A204.1 (cell line): Measurements from ENCODE around the gene VTI1B.
"Not testable (repeated sequence)": the region's sequence is repeated elsewhere in the genome, so short reads cannot be mapped to it uniquely, and the experiment has no call there.

Source experiments
- FAIRE-seq: peaks from 2 replicates; lab custom pipeline; 2012; peaks lifted over from hg19 to GRCh38; lab: Jason Lieb, UNC

The VTI1B gene

GRCh38 chr14:67674480-67675218, at the start of gene VTI1B:
TSS of gene VTI1B (minus strand) at chr14:67674632. CDS start at chr14:67674489, 143 bp downstream.
- FAIRE-seq = no peak

DNA sequence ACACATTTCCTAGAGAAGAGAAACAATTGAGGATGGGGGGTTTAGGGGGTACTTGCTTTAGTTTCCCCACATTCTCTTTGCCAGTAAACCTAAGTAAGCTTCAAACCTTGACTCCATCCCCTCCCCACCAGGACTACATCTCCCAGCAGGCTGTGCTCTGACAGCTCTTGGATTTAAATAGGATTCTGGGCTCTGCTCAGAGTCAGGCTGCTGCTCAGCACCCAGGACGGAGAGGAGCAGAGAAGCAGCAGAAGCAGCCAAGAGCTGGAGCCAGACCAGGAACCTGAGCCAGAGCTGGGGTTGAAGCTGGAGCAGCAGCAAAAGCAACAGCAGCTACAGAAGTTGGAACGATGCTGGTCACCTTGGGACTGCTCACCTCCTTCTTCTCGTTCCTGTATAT, 47.9 kb upstream of the VTI1B start:
- no peak for FAIRE-seq

- FAIRE-seq = no peak
Observed at GRCh38 chr14:67721875-67722274, 47.4 kb upstream of the VTI1B start.

DNA sequence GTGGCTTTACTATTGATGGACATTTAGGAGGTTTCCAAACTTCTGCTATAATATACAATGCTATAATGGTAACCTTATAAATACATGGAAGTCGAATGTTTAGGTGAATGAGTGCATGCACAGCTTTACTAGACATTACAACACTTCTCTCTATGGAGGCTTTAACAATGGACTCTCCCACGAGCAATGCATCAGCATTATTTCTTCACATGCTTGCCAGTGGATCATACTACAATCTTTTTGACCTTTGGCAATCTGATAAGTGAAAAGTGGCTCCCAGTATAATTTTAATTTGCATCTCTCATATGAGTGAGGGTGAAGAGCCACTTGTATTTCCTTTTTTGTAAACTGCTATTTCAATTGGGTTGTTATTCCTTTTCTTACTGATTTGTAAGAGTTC, 45.4 kb upstream of the VTI1B start:
- FAIRE-seq = no peak

DNA sequence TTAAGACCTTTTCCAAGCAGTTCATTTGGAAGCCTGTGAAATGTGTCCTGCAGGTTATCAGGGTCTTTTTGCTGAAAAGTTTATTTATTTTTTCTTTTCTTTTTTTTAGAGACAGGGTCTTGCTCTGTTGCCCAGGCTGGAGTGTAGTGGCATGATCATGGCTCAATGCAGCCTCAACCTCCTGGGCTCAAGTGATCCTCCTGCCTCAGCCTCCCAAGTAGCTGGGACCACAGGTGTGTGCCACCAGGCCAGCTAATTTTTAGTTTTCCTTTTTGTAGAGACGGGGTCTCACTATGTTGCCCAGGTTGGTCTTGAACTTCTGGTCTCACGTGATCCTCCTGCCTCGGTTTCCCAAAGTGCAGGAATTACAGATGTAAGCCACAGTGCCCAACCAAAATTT, 45.0 kb upstream of the VTI1B start:
- FAIRE-seq = not testable (repeated sequence)

- FAIRE-seq = no peak
Observed at GRCh38 chr14:67718265-67718664, 43.8 kb upstream of the VTI1B start.

GRCh38 chr14:67717048-67717447, 42.6 kb upstream of the VTI1B start:
- no peak for FAIRE-seq

DNA sequence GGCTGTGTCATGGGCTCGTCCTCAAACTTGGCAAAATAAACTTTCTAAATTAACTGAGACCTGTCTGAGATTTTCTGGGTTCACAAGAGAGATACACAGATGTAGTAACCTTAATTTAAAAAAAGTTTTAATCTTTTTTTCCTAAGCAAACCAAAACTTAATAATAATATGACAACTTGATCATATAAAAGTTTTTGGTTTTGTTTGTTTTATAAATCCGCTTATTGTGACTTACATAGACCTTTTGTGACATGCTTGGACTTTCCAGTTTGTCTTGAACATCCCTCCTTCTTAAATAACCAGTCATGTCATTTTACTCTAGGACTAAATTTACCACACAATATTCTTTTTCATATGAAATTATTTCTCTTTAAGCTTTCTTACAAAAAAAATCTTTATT, 35.8 kb upstream of the VTI1B start:
- no peak for FAIRE-seq

DNA sequence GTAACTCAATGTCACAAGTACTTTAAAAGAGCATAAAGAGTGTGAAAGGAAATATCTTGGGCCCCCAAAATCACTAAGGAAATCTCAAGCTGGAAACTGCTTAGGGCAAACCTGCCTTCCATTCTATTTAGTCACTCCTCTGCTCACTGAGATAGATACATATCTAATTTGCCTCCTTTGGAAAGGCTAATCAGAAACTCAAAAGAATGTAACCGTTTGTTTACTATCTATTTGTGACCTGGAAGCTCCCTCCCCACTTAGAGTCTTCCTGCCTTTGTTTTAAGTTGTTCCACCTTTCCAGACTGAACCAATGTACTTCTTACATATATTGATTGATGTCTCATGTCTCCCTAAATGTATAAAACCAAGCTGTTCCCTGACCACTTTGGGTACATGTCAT, 35.4 kb upstream of the VTI1B start:
- not testable (repeated sequence) for FAIRE-seq

DNA sequence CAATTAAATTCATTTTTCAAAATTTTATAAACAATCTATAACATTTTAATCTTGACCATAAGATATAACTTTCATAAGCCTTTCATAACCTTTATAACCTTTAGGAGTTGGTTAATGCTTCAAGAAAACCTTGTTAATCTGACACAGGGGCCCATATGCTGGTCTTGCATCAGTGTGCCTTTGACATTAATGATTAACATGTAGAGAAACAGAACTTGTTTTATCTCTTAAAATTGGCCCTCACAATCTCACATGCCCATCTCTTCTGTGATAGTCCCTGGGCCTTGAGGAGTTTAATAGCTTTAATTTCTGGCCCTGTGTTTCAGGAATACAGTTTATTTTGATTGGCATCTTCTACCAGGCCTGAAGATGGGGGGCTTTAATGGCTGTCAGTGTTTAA, 34.9 kb upstream of the VTI1B start:
- not testable (repeated sequence) for FAIRE-seq

DNA sequence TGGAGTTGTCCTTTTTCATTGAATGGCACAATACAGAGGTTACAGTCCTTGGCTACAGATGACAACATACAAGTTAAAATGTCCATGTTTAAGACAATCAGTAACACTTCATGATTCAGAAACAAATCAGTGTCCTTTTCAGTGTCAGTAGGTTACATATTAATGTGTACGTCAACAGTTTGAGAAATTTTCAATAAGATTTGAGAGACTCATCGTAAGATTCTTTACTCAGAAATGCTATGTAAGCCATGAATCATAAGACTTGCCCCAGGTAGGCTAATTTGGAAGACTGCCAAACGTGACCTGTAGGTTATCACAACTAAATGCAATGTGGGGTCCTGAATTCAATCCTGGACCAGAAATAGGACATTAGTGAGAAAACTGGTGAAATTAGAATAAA, 30.8 kb upstream of the VTI1B start:
- no peak for FAIRE-seq

GRCh38 chr14:67704484-67705089, 30.2 kb upstream of the VTI1B start:
- peak; percentile 83 for FAIRE-seq

DNA sequence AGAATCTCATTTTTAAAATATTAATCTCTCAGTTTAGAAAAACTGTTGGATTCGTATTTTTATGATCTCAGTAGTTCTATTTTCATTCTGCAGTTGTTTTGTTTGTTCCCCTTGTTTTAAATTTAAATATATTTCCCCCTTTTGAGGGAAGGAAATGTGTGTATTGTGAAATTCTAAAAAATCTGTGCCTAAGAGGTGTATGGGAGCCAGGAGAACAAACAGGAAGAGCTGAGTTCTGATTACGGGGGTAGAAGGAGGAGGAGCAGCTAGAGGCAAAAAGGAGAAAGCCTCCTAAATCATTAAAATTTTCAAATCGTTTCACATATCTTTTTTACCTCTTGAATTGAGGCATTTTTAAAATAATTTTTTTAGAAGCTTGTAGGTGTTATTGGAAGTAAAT, 29.6 kb upstream of the VTI1B start:
- FAIRE-seq = no peak

- FAIRE-seq = not testable (repeated sequence)
Observed at GRCh38 chr14:67701492-67701891, 27.1 kb upstream of the VTI1B start, which contains the start of gene RDH12. TSS of gene RDH12 (plus strand) at chr14:67701886. CDS start at chr14:67722643, 20,757 bp downstream.

DNA sequence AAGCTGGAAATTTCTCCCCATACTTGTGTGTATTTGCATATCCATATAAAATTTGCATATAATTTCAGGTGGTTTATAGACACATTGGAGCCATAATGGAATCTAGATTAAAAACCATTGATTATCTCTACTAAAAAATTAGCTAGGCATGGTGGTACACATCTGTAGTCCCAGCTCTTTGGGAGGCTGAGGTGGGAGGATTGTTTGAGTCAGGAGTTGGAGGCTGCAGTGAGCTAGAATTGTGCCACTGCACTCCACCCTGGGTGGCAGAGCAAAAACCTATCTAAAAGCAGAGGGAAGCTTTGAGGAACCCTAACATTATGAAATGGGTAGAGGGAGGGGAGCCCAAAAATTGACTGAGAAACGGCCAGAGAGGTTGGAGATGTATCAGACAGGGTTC, 23.7 kb upstream of the VTI1B start:
- no peak for FAIRE-seq

DNA sequence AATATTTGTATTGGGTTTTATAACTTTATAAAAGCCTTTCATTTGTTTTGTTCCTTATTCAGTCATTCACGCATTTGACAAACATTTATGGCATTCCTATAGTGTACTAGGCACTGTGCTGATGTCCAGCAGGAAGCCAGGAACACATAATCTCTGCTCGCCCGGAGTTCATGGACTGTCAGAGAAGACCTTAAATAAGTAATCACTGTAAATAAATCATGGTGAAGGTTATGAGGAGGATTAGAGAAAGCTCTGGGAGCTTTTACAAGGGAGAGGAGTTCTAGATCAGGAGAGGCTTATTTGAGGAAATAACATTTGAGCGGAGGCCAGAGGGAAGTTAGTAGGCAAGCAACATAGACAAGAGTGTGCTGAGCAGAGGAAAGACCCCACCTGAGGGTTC, 22.6 kb upstream of the VTI1B start:
- no peak for FAIRE-seq

DNA sequence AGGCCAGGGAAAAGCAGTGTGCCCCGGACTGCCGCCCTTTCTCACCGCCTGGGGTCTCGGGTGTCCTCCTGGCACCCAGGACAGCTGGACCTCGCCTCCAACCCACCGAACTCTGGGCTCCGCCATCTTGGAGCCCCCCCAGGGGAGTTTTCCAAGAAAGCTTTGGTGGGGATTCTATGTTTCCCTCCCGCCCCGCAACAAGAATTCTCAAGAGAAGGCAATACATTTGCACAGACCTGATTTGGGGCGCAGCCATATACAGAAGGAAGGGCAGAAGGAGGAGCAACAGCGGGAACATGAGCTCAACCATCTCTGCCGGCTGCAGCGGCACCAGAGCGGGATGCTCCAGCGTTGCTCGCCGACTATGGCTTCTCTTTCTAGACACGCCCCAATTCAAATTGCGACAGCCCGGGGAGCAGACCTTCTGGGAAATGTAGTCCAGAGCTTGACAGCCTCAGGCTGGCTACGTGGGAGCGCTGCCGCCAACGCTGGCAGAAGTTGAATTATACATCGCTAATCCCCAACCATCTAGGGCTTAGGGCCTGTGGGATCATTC, 21.0 kb upstream of the VTI1B start, which contains the start of gene RDH11:
Gene RDH11 (minus strand): TSS at position 371 of the 556 bp plus-strand sequence. CDS start 61 bp downstream, at position 310.
- peak; percentile 69 for FAIRE-seq

- FAIRE-seq = no peak
Observed at GRCh38 chr14:67694791-67695393, 20.5 kb upstream of the VTI1B start.

DNA sequence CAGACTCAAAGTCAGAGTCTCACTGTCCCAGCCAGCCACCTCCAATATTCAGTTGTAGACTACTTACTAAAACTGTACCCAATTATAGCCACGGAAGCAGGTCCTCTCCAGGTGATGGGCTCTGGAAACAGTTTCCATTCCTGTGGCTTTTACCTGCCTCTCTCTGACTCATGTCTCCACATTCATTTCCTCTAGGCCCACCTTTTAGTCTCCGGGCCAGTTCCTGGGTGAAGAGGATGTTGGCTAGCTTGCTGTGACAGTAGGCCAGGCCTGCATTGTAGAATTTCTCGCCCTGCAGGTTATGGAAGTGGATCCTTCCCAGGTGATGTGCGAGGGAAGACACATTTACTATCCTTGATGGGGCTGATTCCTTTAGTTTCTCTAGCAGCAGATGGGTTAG, 15.6 kb upstream of the VTI1B start:
- no peak for FAIRE-seq

DNA sequence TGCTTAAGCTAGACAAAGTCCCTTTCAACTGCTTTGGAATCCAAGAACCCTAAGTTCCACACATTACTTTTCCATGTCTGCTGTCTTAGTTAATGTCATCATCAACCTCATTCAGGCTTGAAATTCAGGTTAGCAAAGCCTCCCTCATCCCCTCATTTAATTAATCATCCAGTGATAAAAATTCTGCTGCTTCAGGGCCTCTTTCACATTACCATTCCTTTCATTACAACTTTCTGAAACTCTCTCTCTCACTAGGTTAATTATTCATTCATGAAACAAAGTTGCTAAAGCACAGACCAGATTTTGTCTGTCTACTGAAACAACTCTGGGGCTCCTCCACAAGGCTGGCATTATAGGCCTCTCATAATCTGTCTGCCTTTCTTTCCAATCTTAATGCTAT, 9.4 kb upstream of the VTI1B start:
- FAIRE-seq = no peak

GRCh38 chr14:67680941-67681340, 6.5 kb upstream of the VTI1B start:
- FAIRE-seq = no peak

- FAIRE-seq = no peak
Observed at GRCh38 chr14:67680121-67680602, 5.7 kb upstream of the VTI1B start.

- no peak for FAIRE-seq
Observed at GRCh38 chr14:67679006-67679405, 4.6 kb upstream of the VTI1B start.
